ENCODE measurements around the gene CCL13. TPM values are rescaled to one million over a fixed set of nuclear protein-coding genes. Genes with fewer than 3 reads are reported as not detected.

The CCL13 gene
- total RNA-seq, 2 experiments from 2014 or later, result not detected

DNA sequence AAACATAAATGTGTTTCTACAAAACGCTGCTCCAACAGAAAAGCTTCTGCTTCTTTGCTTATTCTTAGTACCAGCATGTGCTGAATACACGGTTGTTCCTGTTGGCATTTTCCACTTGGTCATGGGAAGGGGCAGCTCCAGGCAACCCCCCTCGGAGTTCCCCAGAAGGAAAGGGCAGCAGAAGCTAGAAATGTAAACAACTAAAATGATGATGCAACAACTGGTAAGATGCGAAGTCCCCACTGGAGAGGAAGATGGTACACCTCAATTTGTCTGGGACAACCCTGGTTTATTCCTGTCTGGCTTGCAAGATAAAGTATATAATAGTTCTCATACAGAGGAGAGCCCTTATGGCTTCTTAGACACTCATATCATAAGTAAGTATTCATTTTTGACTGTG is 9.2 kb upstream of the CCL13 start:
- Mint-ChIP-seq H3K9me3 (ENCODE audit: low read depth) (no peaks in the 10 kb centered on the region), H3K27me3 (peaks cover 74% of the 10 kb centered on the region), H3K27ac (no peak overlapping the region), H3K36me3 (no peaks in the 10 kb centered on the region), H3K4me3 (no peak overlapping the region), H3K4me1 (no peaks in the 10 kb centered on the region)
- DNase-seq, result no peak
- CTCF ChIA-PET, result interaction anchor here (1.6 kb wide), 1 partner anchor 15 kb away, joined by 3 read pairs; no protein-coding TSS in a partner anchor
- no peak for ATAC-seq

- CTCF ChIA-PET, result interaction anchor here (0.8 to 2.6 kb wide), 2 partner anchors 12 to 149 kb away, joined by 3 to 16 read pairs; no protein-coding TSS in a partner anchor
- no peak for DNase-seq
- Mint-ChIP-seq H3K9me3 (ENCODE audit: low read depth) (no peaks in the 10 kb centered on the region), H3K27me3 (peaks cover 75% of the 10 kb centered on the region), H3K27ac (no peak overlapping the region), H3K4me1 (no peaks in the 10 kb centered on the region), H3K36me3 (no peaks in the 10 kb centered on the region), H3K4me3 (no peak overlapping the region)
- no peak for ATAC-seq
Observed at GRCh38 chr17:34349751-34350150, 6.5 kb upstream of the CCL13 start.

DNA sequence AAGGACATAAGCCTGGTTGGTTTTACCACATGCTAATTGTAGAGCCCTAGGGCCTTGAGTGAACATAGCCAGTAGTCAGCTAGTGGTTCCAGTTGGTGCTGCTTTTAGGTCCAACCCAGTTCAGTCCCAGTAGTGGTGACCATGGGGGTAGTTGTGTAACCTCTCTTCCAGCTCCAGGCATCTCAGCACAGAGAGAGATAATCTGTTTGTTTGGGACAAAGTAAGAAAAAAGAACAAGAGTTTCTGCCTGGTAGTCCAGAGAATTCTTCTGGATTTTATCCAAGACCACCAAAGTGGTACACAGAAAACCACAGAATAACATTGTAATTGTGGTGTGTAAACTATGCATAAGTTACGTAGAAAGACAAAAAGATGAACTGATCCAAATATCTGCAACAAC is 5.2 kb upstream of the CCL13 start:
- H3K9me3 Mint-ChIP-seq (ENCODE audit: low read depth), result no peaks in the 10 kb centered on the region
- H3K27ac Mint-ChIP-seq, result no peak overlapping the region
- ATAC-seq (no peak), DNase-seq (no peak)
- no peaks in the 10 kb centered on the region for H3K4me1 Mint-ChIP-seq
- no peaks in the 10 kb centered on the region for H3K36me3 Mint-ChIP-seq
- no peak overlapping the region for H3K4me3 Mint-ChIP-seq
- CTCF ChIA-PET, result interaction anchor here (2.6 kb wide), 1 partner anchor 10 kb away, joined by 16 read pairs; no protein-coding TSS in a partner anchor
- peaks cover 71% of the 10 kb centered on the region for H3K27me3 Mint-ChIP-seq

- no peaks in the 10 kb centered on the region for H3K36me3 Mint-ChIP-seq
- no peak overlapping the region for H3K27ac Mint-ChIP-seq
- no peak for ATAC-seq
- peaks cover 68% of the 10 kb centered on the region for H3K27me3 Mint-ChIP-seq
- H3K9me3 Mint-ChIP-seq (ENCODE audit: low read depth), result no peaks in the 10 kb centered on the region
- DNase-seq, result no peak
- H3K4me1 Mint-ChIP-seq, result no peaks in the 10 kb centered on the region
- H3K4me3 Mint-ChIP-seq, result no peak overlapping the region
- CTCF ChIA-PET, result interaction anchor here (2.4 kb wide), 1 partner anchor 9 kb away, joined by 16 read pairs; no protein-coding TSS in a partner anchor
Observed at GRCh38 chr17:34352191-34352590, 4.1 kb upstream of the CCL13 start.

DNA sequence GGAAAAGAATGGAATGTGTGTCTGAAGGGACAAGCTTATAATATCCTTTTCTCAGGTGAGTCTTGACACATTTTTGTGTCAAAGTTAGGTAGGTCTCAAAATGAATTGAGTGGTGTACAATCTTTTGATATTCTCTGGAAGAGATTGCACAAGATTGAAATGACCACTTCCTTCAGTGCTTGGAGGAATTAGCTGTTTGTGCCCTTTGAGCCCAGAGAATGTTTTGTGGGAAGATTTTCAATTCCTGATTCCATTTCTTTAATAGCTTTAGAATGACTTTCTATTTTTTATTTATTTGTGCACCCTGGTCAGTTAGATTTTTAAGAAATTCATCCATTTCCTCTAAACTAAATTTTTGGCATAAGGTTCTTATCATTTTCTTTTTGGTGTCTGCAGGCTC is 1.6 kb upstream of the CCL13 start:
- DNase-seq (no peak), ATAC-seq (no peak)
- peaks cover 63% of the 10 kb centered on the region for H3K27me3 Mint-ChIP-seq
- H3K4me1 Mint-ChIP-seq, result no peaks in the 10 kb centered on the region
- no peak overlapping the region for H3K4me3 Mint-ChIP-seq
- no peak overlapping the region for H3K27ac Mint-ChIP-seq
- CTCF ChIA-PET, result interaction anchor here (1.7 to 5.1 kb wide), 2 partner anchors 153 to 158 kb away, joined by 5 to 31 read pairs; no protein-coding TSS in a partner anchor
- H3K36me3 Mint-ChIP-seq, result no peaks in the 10 kb centered on the region
- no peaks in the 10 kb centered on the region for H3K9me3 Mint-ChIP-seq (ENCODE audit: low read depth)

GRCh38 chr17:34357398-34357797 is 1.1 kb downstream of the CCL13 start:
- H3K4me3 Mint-ChIP-seq, result no peak overlapping the region
- CTCF ChIA-PET, result interaction anchor here (1.5 to 5.1 kb wide), 3 partner anchors 30 to 186 kb away, joined by 3 to 31 read pairs (median 7); no protein-coding TSS in a partner anchor
- no peak overlapping the region for H3K27ac Mint-ChIP-seq
- ATAC-seq, result no peak
- H3K9me3 Mint-ChIP-seq (ENCODE audit: low read depth), result no peaks in the 10 kb centered on the region
- H3K36me3 Mint-ChIP-seq, result no peaks in the 10 kb centered on the region
- peaks cover 19% of the 10 kb centered on the region for H3K4me1 Mint-ChIP-seq
- H3K27me3 Mint-ChIP-seq, result peaks cover 59% of the 10 kb centered on the region
- DNase-seq, result no peak

- Mint-ChIP-seq H3K4me3 (no peak overlapping the region), H3K36me3 (no peaks in the 10 kb centered on the region), H3K27ac (no peak overlapping the region), H3K4me1 (peaks cover 31% of the 10 kb centered on the region), H3K9me3 (ENCODE audit: low read depth) (no peaks in the 10 kb centered on the region), H3K27me3 (peaks cover 57% of the 10 kb centered on the region)
- CTCF ChIA-PET, result interaction anchor here (0.8 to 5.1 kb wide), 3 partner anchors 20 to 187 kb away, joined by 4 to 31 read pairs (median 7); no protein-coding TSS in a partner anchor
- ATAC-seq (no peak), DNase-seq (no peak)
Observed at GRCh38 chr17:34358631-34359030, 2.4 kb downstream of the CCL13 start.

DNA sequence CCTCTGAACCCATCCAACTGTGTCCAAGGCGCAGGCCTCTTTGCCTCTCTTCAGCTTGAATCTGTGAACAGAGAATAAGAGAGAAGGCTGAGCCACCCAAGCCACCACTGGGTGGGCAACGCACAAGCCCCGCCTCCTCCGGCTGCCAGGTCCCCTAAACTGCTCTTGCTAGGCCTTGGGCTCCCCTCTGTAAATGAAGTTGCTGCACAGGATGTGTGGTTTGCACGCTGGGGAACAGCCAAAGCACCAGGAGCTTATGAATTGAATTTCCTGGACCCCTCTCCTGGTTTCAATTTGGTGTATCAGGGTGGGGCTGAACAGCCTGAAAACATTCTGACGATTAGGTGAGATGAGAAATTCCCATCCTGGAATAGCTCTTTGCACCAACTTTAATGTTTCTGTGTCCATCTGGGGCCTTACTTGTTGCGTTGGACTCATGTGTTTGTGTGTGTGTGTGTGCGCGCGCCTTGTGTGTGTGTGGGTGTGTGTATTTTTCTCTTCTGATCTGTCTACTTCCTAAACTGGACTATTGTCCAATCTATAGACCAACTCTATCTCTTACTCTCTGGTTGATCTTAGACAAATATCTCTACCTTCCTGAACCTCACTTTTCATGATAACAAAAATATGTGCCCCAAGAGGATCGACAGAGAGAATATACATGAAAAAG is 4.5 kb downstream of the CCL13 start:
- no peak overlapping the region for H3K4me3 Mint-ChIP-seq
- H3K4me1 Mint-ChIP-seq, result peaks cover 51% of the 10 kb centered on the region
- CTCF ChIA-PET, result interaction anchor here (0.6 to 6.9 kb wide), 49 partner anchors 8 to 759 kb away, joined by 3 to 262 read pairs (median 5); partner anchors contain the start of genes CCL8 and RAD51D

DNA sequence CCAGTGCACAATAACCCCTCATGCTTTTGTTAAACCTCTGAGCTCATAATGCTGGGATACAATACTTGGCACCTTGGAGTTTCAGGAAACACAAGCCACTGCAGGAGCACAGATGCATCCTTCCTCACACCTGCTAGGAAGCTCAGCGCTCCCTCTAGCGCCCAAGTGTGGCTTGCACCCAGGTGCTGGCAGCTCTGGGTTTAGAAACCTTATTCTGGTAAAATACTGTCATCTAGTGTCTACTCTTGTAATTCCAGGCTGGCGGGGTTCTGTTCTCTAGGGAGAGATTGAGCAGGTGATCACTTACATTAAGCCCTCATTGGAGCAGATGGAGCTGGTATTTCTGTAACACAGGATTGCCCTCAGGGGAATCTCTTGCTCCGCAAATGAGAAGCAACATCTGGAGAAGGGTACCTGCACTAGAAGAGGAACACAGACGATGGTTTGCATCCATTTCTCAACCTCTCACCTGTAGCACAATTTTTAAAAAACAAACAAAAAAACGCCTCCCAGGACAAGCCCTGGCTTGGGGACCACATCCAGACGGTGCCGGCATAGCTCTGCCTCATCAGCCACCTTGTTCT is 5.3 kb downstream of the CCL13 start:
- Mint-ChIP-seq H3K27me3 (peaks cover 51% of the 10 kb centered on the region), H3K36me3 (no peaks in the 10 kb centered on the region), H3K4me1 (peaks cover 59% of the 10 kb centered on the region), H3K4me3 (no peak overlapping the region), H3K9me3 (ENCODE audit: low read depth) (no peaks in the 10 kb centered on the region), H3K27ac (no peak overlapping the region)
- ATAC-seq (peak; percentile 92), DNase-seq (peak; percentile 91)
- CTCF ChIA-PET, result interaction anchor here (0.6 to 6.9 kb wide), 52 partner anchors 9 to 758 kb away, joined by 3 to 262 read pairs (median 5); partner anchors contain the start of genes CCL8 and RAD51D

More for the DNA sequence above, 4.5 kb downstream of the CCL13 start:
- DNase-seq (no peak), ATAC-seq (no peak)
- peaks cover 56% of the 10 kb centered on the region for H3K27me3 Mint-ChIP-seq
- H3K36me3 Mint-ChIP-seq, result no peaks in the 10 kb centered on the region
- H3K9me3 Mint-ChIP-seq (ENCODE audit: low read depth), result no peaks in the 10 kb centered on the region
- no peak overlapping the region for H3K27ac Mint-ChIP-seq

DNA sequence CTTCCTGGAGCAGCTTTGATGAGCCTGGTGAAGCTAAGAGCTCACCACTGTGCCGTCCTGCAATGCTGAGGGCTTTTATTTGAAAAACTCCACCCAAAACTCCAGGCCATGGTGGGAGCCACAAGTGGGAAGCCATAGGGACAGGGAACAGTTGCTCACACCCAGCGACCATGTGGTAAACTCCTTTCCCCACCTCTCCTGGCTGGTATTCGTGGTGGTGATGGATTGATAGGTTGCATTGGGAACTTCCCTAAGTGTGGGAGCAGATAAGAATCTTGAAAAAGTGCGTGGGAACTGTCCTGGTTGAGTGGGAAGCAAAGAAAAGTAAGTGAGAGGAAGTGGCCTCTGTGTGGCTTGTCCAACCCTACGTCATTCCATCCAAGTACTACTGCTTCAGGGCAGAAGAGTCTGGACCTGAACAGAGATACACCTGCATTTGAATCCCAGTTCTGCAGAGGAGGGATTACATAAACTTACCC is 6.9 kb downstream of the CCL13 start, which contains the start of gene CCL1:
CCL1 (minus strand) TSS at position 51 of the 479 bp plus-strand sequence. CDS start 72 bp downstream, outside the sequence.
- H3K27ac Mint-ChIP-seq, result peak within 1 kb of the TSS; percentile 13
- no peak for DNase-seq
- no peak for ATAC-seq
- CTCF ChIA-PET, result interaction anchor here (1.1 to 6.9 kb wide), 11 partner anchors 8 to 192 kb away, joined by 3 to 262 read pairs (median 38); partner anchors contain the start of gene CCL8
- H3K27me3 Mint-ChIP-seq, result peaks cover 51% of the 10 kb centered on the region
- H3K4me3 Mint-ChIP-seq, result no peak within 1 kb of the TSS
- H3K36me3 Mint-ChIP-seq, result no peaks in the 10 kb centered on the region
- no peaks in the 10 kb centered on the region for H3K9me3 Mint-ChIP-seq (ENCODE audit: low read depth)
- peaks cover 70% of the 10 kb centered on the region for H3K4me1 Mint-ChIP-seq

DNA sequence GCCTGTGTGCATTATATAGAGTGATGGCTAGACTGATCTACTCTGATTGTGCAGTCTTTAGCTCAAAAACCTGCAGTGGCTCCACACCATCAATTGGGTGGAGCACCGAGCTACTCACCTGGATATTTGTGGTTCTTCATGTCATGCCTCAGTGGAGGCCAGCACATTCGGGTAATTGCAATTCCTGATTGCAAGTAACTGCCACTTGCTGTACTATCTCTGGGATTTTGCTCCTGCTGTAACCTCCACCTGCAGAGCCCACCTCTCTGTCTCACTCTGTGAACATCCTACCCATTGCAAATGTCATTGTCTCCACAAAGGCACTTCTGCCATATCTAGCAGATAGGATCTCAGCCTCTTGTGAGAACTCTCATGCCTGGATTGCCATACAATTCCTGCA is 8.5 kb downstream of the CCL13 start:
- Mint-ChIP-seq H3K4me3 (no peak overlapping the region), H3K4me1 (peaks cover 70% of the 10 kb centered on the region), H3K27ac (peak overlapping the region; percentile 25), H3K27me3 (peaks cover 41% of the 10 kb centered on the region), H3K36me3 (no peaks in the 10 kb centered on the region), H3K9me3 (ENCODE audit: low read depth) (no peaks in the 10 kb centered on the region)
- no peak for ATAC-seq
- CTCF ChIA-PET, result interaction anchor here (1.1 to 6.9 kb wide), 5 partner anchors 13 to 163 kb away, joined by 3 to 262 read pairs (median 7); no protein-coding TSS in a partner anchor
- DNase-seq, result no peak

- peak; percentile 29 for ATAC-seq
- H3K4me3 Mint-ChIP-seq, result no peak overlapping the region
Observed at GRCh38 chr17:34365340-34365739, 9.1 kb downstream of the CCL13 start.

DNA sequence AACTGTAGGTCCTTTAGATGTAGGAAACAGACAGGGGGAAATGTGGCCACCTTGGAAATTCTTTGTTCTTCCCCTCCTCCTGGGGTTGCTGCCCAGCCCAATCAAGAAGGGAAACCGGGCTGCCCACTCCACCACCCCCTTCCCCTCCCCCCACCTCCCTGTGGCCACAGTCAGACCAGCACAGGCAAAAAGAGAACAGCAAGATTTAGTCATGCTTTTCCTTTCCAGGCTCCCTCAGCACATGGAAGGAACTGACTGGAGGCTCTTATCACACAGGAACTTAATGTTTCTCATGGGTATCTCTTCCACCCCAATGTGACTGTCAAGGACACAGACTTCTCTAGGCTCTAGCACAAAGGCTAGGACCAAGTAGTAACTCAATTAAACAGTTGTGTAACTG is 9.7 kb downstream of the CCL13 start:
- peaks cover 61% of the 10 kb centered on the region for H3K4me1 Mint-ChIP-seq
- ATAC-seq, result no peak
- no peak overlapping the region for H3K4me3 Mint-ChIP-seq
- CTCF ChIA-PET, result interaction anchor here (6.6 kb wide), 1 partner anchor 11 kb away, joined by 38 read pairs; no protein-coding TSS in a partner anchor
- peaks cover 35% of the 10 kb centered on the region for H3K27me3 Mint-ChIP-seq
- no peaks in the 10 kb centered on the region for H3K9me3 Mint-ChIP-seq (ENCODE audit: low read depth)
- no peaks in the 10 kb centered on the region for H3K36me3 Mint-ChIP-seq
- peak overlapping the region; percentile 22 for H3K27ac Mint-ChIP-seq
- DNase-seq, result no peak

More at GRCh38 chr17:34365340-34365739, 9.1 kb downstream of the CCL13 start:
- DNase-seq, result no peak
- H3K4me1 Mint-ChIP-seq, result peaks cover 67% of the 10 kb centered on the region
- CTCF ChIA-PET, result interaction anchor here (1.2 to 6.9 kb wide), 4 partner anchors 12 to 164 kb away, joined by 5 to 262 read pairs (median 22); no protein-coding TSS in a partner anchor
- no peaks in the 10 kb centered on the region for H3K9me3 Mint-ChIP-seq (ENCODE audit: low read depth)
- peaks cover 36% of the 10 kb centered on the region for H3K27me3 Mint-ChIP-seq
- H3K36me3 Mint-ChIP-seq, result no peaks in the 10 kb centered on the region
- H3K27ac Mint-ChIP-seq, result peak overlapping the region; percentile 16
